GM12878 (cell line): Measurements from ENCODE around the gene TEX2.

Source experiments
- EZH2 ChIP-seq: IDR thresholded peaks from 2 replicates; pipeline ENCODE4 v1.6.1; 2012; ENCODE audit warnings: low read depth, mild to moderate bottlenecking, control low read depth, inconsistent platforms, low read length, borderline replicate concordance; ENCODE audit not compliant: control insufficient read depth
- HCFC1 ChIP-seq: fragments of 150-350 bp; IDR thresholded peaks from 2 replicates; pipeline ENCODE4 v1.6.1; 2014; ENCODE audit warnings: low read length
- JUND ChIP-seq: IDR thresholded peaks from 2 replicates; pipeline ENCODE4 v1.6.1; 2012; ENCODE audit warnings: low read depth, mild to moderate bottlenecking, low read length, improper control_type of control experiment, moderate library complexity
- MYC ChIP-seq: IDR thresholded peaks from 2 replicates; pipeline ENCODE4 v1.6.1; 2011; ENCODE audit warnings: mild to moderate bottlenecking, low read length, moderate library complexity, inconsistent platforms; ENCODE audit not compliant: insufficient read depth, insufficient replicate concordance, insufficient read length, severe bottlenecking
- TF ChIP-seq, protein P1 (sequence below), 3 experiments: IDR thresholded peaks in 2 of 3; conservative IDR thresholded peaks in 1 of 3; 2 replicates each; pipeline ENCODE4 v1.5.1; 2011; ENCODE audit warnings: low read depth in 3 of 3, low read length in 3 of 3, mild to moderate bottlenecking in 3 of 3, control low read depth in 2 of 3, moderate library complexity in 2 of 3, inconsistent platforms in 1 of 3, mixed read lengths in 1 of 3; ENCODE audit not compliant: control insufficient read depth in 2 of 3, insufficient read depth in 1 of 3; ENCODE audit errors: extremely low read depth in 1 of 3
- TF ChIP-seq, protein P2 (sequence below): fragments of 450-650 bp; IDR thresholded peaks from 2 replicates; pipeline ENCODE4 v1.6.1; 2017; ENCODE audit warnings: mild to moderate bottlenecking
- TF ChIP-seq, protein P3 (sequence below): IDR thresholded peaks from 2 replicates; pipeline ENCODE4 v1.6.1; 2012; ENCODE audit warnings: mild to moderate bottlenecking, low read depth, low read length

DNA sequence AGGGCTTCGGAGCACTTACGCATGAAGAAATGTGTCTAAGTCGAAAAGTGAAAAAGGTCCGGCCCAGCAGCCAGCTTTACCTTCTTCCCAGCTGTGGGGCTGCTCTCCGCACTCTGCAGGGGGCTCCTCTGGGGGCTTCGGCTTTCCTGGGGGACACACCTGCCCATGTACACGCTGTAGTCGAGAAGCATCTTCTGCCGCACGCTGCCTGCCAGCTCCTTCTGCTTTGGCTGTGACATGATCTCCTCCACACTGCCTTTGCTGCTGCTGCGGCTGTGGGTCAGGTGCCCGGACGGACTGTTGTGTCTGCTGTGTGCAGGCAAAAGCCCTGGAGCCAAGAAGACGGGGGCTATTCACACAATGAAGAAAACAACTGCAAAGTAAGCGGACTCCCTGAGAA is 75.0 kb downstream of the TEX2 start:
- TF ChIP-seq, protein P1, sequence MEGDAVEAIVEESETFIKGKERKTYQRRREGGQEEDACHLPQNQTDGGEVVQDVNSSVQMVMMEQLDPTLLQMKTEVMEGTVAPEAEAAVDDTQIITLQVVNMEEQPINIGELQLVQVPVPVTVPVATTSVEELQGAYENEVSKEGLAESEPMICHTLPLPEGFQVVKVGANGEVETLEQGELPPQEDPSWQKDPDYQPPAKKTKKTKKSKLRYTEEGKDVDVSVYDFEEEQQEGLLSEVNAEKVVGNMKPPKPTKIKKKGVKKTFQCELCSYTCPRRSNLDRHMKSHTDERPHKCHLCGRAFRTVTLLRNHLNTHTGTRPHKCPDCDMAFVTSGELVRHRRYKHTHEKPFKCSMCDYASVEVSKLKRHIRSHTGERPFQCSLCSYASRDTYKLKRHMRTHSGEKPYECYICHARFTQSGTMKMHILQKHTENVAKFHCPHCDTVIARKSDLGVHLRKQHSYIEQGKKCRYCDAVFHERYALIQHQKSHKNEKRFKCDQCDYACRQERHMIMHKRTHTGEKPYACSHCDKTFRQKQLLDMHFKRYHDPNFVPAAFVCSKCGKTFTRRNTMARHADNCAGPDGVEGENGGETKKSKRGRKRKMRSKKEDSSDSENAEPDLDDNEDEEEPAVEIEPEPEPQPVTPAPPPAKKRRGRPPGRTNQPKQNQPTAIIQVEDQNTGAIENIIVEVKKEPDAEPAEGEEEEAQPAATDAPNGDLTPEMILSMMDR (IDR thresholded peaks at IDR 0.05 in 2 of 3, conservative IDR thresholded peaks at IDR 0.05 in 1 of 3; ENCODE audit: control insufficient read depth in 2 of 3, extremely low read depth in 1 of 3, insufficient read depth in 1 of 3, low read depth in 3 of 3, low read length in 3 of 3) = no peak
- TF ChIP-seq, protein P2, sequence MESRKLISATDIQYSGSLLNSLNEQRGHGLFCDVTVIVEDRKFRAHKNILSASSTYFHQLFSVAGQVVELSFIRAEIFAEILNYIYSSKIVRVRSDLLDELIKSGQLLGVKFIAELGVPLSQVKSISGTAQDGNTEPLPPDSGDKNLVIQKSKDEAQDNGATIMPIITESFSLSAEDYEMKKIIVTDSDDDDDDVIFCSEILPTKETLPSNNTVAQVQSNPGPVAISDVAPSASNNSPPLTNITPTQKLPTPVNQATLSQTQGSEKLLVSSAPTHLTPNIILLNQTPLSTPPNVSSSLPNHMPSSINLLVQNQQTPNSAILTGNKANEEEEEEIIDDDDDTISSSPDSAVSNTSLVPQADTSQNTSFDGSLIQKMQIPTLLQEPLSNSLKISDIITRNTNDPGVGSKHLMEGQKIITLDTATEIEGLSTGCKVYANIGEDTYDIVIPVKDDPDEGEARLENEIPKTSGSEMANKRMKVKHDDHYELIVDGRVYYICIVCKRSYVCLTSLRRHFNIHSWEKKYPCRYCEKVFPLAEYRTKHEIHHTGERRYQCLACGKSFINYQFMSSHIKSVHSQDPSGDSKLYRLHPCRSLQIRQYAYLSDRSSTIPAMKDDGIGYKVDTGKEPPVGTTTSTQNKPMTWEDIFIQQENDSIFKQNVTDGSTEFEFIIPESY = no peak
- TF ChIP-seq EZH2 = no peak
- TF ChIP-seq HCFC1 = no peak
- TF ChIP-seq JUND = no peak
- no peak for TF ChIP-seq MYC
- TF ChIP-seq, protein P3, sequence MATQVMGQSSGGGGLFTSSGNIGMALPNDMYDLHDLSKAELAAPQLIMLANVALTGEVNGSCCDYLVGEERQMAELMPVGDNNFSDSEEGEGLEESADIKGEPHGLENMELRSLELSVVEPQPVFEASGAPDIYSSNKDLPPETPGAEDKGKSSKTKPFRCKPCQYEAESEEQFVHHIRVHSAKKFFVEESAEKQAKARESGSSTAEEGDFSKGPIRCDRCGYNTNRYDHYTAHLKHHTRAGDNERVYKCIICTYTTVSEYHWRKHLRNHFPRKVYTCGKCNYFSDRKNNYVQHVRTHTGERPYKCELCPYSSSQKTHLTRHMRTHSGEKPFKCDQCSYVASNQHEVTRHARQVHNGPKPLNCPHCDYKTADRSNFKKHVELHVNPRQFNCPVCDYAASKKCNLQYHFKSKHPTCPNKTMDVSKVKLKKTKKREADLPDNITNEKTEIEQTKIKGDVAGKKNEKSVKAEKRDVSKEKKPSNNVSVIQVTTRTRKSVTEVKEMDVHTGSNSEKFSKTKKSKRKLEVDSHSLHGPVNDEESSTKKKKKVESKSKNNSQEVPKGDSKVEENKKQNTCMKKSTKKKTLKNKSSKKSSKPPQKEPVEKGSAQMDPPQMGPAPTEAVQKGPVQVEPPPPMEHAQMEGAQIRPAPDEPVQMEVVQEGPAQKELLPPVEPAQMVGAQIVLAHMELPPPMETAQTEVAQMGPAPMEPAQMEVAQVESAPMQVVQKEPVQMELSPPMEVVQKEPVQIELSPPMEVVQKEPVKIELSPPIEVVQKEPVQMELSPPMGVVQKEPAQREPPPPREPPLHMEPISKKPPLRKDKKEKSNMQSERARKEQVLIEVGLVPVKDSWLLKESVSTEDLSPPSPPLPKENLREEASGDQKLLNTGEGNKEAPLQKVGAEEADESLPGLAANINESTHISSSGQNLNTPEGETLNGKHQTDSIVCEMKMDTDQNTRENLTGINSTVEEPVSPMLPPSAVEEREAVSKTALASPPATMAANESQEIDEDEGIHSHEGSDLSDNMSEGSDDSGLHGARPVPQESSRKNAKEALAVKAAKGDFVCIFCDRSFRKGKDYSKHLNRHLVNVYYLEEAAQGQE = no peak
